GM19372 (cell line): ENCODE results near the gene WASF1.
"Not testable (repeated sequence)": the region's sequence is repeated elsewhere in the genome, so short reads cannot be mapped to it uniquely, and the experiment has no call there.

ENCODE experiments used
- ATAC-seq: cut with Tn5 transposase; IDR thresholded peaks from one replicate; pipeline ENCODE4 v1.9.1; 2021; ENCODE audit warnings: mild to moderate bottlenecking, low read depth, moderate library complexity; ENCODE audit not compliant: unreplicated experiment

WASF1 gene

DNA sequence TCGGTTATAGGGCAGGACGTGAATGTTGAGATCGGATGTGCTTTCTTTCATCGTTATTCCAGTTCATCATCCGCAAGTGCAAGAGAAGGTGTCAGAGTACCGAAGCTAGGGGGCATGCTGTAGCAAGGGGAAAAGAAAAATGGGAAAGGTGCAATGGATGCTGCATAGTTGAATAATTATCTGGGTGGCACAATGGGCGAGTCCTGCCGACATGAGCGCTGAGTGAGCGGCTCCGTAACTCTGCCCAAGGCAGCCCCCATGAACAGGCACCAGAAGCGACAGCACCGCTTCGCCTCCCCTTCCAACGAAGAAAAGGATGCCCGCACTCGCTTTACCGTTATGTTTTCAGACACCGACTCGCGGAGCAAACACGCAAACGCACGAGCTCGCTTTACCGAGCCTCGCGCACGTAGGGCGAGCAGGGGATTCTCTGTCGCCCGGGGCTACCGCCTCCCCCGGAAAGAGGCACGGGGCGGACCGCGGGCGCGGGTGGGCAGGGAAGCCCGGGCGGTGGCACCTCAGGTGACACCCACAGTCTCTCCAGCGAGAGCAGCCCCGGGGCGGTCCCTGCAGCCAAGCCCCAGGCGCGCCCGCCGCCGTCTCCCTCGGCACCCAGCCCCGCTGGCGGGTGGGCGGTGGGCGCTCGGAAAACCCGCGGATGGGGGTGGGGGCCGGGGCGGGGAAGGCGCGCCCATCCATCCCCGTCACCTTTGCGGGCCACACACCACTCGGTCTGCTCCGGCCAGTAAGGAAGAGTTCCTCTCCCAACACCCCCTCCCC, 654 bp downstream of the WASF1 start:
- no peak for ATAC-seq

GRCh38 chr6:110173506-110174132, 5.9 kb downstream of the WASF1 start:
- no peak for ATAC-seq

DNA sequence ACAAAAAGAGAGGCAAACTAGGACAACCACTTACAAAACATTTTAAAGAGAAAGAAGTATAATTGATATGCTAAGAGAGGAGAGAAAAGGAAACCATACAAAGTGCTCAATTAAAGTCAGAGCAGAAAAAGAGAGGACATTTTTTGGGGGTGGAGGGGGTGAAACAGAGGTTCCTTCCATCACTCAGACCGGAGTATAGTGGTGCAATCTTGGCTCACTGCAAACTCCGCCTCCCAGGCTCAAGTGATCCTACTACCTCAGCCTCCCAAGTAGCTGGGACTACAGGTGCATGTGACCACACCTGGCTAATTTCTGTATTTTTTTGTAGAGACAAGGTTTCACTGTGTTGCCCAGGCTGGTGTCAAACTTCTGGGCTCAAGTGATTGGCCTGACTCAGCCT, 9.4 kb downstream of the WASF1 start:
- no peak for ATAC-seq

DNA sequence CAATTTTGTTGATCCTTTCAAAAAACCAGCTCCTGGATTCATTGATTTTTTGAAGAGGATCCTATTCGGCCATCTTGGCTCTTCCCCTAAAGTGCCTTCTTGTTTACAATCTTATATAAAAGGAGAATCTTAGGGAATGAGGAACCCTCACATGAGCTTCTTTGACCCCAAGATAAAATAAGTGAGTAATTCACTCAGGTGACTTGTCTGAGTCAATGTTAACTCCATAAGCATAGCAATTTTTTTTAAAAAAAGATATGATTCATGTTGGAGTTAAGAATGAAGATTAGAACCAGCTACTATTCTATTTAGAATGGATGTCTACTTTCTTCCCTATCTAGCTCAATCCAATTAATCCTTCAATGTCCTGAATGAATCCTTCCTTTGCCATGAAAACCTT, 21.0 kb downstream of the WASF1 start:
- ATAC-seq = no peak

GRCh38 chr6:110147870-110148269, 31.6 kb downstream of the WASF1 start:
- no peak for ATAC-seq

GRCh38 chr6:110140650-110141049, 38.8 kb downstream of the WASF1 start:
- ATAC-seq = no peak

DNA sequence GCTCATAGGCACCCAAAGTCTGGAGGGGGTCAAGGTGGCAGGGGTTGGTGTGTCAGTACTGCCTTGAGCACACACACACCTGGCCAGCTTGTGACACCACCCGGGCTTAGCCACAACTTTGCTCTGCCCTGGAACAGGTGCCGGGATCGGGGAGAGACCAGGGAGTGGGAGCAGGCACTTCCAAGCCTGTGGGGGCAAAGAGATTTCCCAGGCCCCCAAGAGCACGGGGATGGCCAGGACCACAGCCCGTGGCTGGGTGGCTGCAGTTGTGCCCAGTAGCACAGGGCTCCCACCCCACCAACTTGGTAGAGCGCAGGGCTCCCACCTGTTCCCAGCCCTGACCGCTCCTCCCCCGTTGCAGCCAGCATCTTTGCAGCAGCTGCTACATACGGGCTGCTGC, 40.4 kb downstream of the WASF1 start:
- no peak for ATAC-seq

- no peak for ATAC-seq
Measured at GRCh38 chr6:110137924-110138887, 41.3 kb downstream of the WASF1 start.

- ATAC-seq = no peak
Measured at GRCh38 chr6:110130362-110130761, 49.1 kb downstream of the WASF1 start.

DNA sequence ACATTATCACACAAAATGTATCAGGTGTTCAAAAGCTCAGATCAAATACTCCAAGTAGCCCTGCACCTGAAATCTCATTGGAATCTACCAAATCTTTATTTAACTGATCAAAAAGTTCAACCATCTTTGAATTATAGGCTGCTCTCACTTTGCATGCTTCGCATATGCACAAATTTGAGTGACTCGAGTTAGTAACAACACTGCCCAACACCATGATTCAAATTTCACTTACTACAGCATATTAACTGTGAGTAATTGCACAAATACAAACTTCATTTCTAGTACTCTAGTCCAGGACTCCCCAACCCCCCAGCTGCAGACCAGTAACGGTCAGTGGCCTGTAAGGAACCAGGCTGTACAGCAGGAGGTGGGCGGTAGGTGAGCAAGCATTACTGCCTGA, 51.1 kb downstream of the WASF1 start:
- ATAC-seq = no peak

DNA sequence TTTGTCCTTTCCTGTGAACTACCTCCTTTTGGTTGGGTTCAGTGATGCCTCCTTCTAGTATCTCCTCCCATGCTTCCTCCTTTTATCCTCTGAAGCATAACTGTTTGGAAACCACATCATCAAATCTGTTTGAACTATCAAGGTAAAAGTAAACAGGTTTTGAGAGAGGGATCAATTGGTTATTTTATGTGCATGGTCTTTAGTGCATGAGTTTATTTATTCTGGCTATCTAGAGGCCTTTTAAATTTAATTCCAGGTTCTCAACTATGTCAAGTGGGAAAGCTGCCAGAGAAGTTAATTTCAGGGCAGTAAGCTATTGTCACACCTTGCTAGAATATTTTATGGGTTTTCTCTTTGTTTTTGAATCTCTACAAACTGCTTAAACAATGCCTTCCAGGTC, 54.1 kb downstream of the WASF1 start:
- ATAC-seq = no peak

- not testable (repeated sequence) for ATAC-seq
Measured at GRCh38 chr6:110121655-110122054, 57.8 kb downstream of the WASF1 start.

GRCh38 chr6:110116258-110116657, 63.2 kb downstream of the WASF1 start:
- ATAC-seq = no peak

- ATAC-seq = no peak
Measured at GRCh38 chr6:110114004-110114403, 65.5 kb downstream of the WASF1 start.

GRCh38 chr6:110105296-110105695, 74.2 kb downstream of the WASF1 start:
- ATAC-seq = no peak

- no peak for ATAC-seq
Measured at GRCh38 chr6:110103260-110103659, 76.2 kb downstream of the WASF1 start.

DNA sequence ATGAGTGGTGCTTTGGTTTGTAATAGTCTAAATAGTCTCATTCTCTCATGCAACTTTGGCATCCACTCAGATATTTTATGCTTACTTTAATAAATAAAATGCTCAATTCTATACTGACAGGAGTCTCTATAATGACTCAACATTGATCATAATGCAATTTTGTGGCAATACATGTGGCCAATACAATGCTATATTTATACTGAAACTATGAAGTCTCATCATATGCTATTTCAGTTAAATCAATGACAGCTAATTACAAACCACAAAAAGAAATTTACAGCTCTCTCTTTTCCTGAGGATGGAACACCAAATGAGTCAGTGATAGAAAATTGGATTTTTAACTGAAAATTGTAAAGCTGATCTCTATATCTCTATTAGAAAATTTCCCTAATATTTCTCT, 77.1 kb downstream of the WASF1 start:
- no peak for ATAC-seq

DNA sequence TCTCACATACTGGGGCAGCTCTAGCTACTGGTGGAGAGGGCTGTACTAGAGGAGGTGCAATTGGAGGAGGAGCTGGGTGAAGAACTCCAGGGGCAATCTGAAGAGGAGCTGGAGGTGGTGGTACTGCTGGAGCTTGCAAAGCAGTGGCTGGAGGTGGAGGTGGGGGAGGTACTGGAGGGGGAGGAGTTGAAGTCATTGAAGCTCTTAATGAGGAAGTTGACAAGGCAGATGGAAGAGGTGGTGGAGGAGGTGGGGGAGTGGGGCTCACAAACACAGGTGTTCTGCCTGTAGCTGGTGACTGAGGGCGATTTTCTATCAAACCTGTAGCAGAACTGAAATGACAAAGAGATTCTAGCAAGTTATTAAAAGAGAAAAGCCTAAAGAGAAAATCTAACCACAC, 77.6 kb downstream of the WASF1 start:
- no peak for ATAC-seq

- ATAC-seq = no peak
Measured at GRCh38 chr6:110098511-110099116, 80.9 kb downstream of the WASF1 start.

GRCh38 chr6:110097443-110097842, 82.0 kb downstream of the WASF1 start:
- ATAC-seq = no peak

- ATAC-seq = no peak
Measured at GRCh38 chr6:110095935-110096334, 83.5 kb downstream of the WASF1 start.
